22Rv1 (cell line): ENCODE results near the gene KCNJ14.

Source experiments
- ZFX ChIP-seq: fragments of 450-650 bp; IDR thresholded peaks from 2 replicates; pipeline ENCODE4 v1.6.1; 2017; ENCODE audit warnings: antibody characterized with exemption, borderline replicate concordance
- TF ChIP-seq, protein P1 (sequence below): fragments of 450-650 bp; IDR thresholded peaks from 2 replicates; pipeline ENCODE4 v1.5.1; 2017; ENCODE audit warnings: mild to moderate bottlenecking

DNA sequence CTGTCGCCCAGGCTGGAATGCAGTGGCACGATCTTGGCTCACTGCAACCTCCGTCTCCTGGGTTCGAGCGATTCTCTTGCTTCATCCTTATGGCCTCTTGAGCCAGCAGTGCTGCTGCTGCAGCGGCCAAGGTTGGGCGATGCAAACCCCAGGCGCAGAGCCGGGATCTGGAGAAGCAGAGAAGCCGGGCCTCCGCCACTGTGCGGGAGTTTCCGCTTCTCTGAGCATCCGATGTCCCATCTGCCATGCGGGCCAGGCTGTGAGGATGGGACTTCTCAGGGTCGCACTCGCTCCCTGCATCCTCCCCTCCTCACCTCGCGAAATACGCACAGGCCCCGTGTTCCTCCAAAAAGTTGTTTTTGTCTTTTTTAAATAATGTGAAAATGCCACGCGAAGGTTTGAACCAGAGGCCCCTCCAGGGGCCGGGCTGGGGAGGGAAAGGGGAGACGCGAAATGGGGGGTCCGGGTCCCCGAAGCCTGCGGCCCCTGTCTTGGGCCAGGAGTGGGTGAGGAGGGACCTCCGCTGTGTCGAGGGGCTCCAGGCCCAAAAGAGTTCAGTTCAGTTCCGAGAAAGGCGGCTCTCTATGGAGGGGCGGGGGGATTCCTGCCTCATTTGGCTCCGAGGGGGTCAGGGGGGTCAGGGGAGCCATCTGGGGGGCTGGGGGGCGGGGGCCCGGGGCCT lies 29.7 kb downstream of the KCNJ14 start:
- TF ChIP-seq, protein P1, sequence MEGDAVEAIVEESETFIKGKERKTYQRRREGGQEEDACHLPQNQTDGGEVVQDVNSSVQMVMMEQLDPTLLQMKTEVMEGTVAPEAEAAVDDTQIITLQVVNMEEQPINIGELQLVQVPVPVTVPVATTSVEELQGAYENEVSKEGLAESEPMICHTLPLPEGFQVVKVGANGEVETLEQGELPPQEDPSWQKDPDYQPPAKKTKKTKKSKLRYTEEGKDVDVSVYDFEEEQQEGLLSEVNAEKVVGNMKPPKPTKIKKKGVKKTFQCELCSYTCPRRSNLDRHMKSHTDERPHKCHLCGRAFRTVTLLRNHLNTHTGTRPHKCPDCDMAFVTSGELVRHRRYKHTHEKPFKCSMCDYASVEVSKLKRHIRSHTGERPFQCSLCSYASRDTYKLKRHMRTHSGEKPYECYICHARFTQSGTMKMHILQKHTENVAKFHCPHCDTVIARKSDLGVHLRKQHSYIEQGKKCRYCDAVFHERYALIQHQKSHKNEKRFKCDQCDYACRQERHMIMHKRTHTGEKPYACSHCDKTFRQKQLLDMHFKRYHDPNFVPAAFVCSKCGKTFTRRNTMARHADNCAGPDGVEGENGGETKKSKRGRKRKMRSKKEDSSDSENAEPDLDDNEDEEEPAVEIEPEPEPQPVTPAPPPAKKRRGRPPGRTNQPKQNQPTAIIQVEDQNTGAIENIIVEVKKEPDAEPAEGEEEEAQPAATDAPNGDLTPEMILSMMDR: no peak
- TF ChIP-seq ZFX: no peak
